IPS-18a (cell line): ENCODE data around the gene MEGF6.

Experiments
- H3K27ac ChIP-seq: one replicate; pipeline ENCODE4 v1.5.1; 2013; ENCODE audit warnings: low read length
- H3K27me3 ChIP-seq: one replicate; pipeline ENCODE4 v1.6.1; 2013; ENCODE audit warnings: mild to moderate bottlenecking, low read length; ENCODE audit not compliant: control insufficient read depth, insufficient read depth
- H3K36me3 ChIP-seq: one replicate; pipeline ENCODE4 v1.6.1; 2013; ENCODE audit warnings: low read depth, low read length; ENCODE audit not compliant: control insufficient read depth
- H3K4me1 ChIP-seq: one replicate; pipeline ENCODE4 v1.6.1; 2013; ENCODE audit warnings: low read depth, low read length; ENCODE audit not compliant: control insufficient read depth
- H3K4me3 ChIP-seq: one replicate; pipeline ENCODE4 v1.5.1; 2013; ENCODE audit warnings: low read length
- H3K9ac ChIP-seq: one replicate; pipeline ENCODE4 v1.6.1; 2013; ENCODE audit warnings: mild to moderate bottlenecking, low read length, moderate library complexity
- H3K9me3 ChIP-seq: one replicate; pipeline ENCODE4 v1.6.1; 2013; ENCODE audit warnings: low read depth, low read length; ENCODE audit not compliant: control insufficient read depth

Gene MEGF6

GRCh38 chr1:3460672-3461131 lies 150.6 kb downstream of the MEGF6 start:
- H3K36me3 ChIP-seq, result peaks cover 5% of the 10 kb centered on the region
- no peak overlapping the region for H3K4me3 ChIP-seq
- H3K27ac ChIP-seq, result no peak overlapping the region
- H3K9ac ChIP-seq, result no peak overlapping the region
- no peaks in the 10 kb centered on the region for H3K27me3 ChIP-seq
- H3K4me1 ChIP-seq, result peaks cover 3% of the 10 kb centered on the region
- H3K9me3 ChIP-seq, result no peaks in the 10 kb centered on the region

DNA sequence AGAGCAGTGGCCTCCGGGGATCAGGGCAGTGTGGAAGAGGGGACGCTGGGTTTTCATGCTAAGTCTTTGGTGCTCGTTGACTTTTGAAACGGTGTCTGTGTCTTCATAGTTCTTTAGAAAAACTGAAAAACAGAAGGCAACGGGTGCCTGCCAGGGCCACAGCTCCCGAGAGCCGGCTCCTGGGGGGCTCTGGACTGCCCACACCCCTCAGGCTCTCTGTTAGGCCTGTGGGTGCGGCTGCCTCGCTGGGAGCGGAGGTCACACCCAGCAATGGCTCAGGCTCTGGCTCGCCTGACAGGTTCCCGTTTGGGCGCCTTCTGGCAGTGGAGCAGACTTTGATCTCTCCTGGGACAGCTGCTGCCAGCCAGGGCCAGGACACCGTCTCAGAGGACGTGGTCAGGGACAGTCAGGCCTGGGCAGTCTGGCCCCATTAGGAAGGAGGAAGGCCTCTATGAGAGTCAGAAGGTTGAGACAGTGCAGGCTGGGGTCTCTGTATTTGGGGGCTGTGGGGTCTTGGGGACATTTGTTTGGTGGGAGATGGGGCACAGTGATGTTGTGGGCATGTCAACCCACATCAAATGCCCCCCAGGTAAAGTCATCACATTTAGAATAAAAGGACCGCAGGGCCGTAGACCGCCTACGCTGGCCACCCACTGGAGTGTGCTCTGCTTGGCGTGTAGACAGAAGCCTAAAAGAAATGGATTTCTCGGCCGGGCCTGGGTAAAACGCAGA lies 151.2 kb downstream of the MEGF6 start:
- Histone ChIP-seq H3K27ac (no peak overlapping the region), H3K9me3 (no peaks in the 10 kb centered on the region), H3K4me3 (no peak overlapping the region), H3K27me3 (no peaks in the 10 kb centered on the region), H3K9ac (no peak overlapping the region), H3K36me3 (peaks cover 5% of the 10 kb centered on the region), H3K4me1 (peaks cover 5% of the 10 kb centered on the region)

DNA sequence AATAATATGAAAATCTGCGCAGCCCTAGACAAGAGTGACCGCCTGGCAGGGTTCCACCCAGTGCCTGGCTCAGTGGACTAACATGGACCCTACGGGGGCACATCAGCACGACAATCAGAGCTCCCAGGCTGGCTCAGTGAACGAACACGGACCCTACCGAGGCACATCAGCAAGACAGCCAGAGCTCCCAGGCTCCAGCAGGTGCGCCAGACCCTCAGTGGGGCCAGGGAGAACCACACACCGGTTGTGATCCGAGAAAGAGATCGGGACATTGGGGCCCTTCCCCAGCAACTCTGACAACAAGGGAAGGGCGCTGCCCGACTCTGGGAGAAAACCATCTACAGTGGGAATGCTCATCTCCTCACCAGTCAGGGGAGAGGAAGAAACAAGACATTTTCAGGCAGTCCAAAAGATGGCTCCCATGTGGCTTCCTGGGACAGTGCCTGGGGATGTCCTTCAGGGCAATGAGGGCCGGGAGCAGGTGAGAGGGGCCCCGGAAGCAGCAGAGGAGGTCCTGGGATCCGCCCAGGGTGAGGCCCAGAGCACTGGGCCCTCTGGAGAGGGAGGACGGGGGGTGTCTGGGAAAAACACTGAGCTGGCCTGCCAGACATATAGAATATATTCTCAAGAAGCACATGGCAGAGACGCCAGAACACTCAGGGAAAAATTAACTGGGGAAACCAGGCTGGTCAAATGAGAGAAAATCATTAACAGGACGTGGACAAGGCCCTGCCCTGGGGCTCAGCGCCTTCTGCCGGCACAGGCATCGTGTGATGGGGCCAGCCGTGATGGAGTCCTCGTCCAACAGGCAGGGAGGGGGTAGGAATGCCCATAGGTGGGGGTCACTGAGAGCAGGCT lies 152.0 kb downstream of the MEGF6 start:
- H3K36me3 ChIP-seq, result peaks cover 5% of the 10 kb centered on the region
- H3K9me3 ChIP-seq, result no peaks in the 10 kb centered on the region
- no peak overlapping the region for H3K9ac ChIP-seq
- H3K27me3 ChIP-seq, result no peaks in the 10 kb centered on the region
- no peak overlapping the region for H3K27ac ChIP-seq
- no peak overlapping the region for H3K4me3 ChIP-seq
- H3K4me1 ChIP-seq, result peaks cover 5% of the 10 kb centered on the region

- Histone ChIP-seq H3K36me3 (peaks cover 5% of the 10 kb centered on the region), H3K9me3 (no peaks in the 10 kb centered on the region), H3K27ac (no peak overlapping the region), H3K4me3 (no peak overlapping the region), H3K9ac (no peak overlapping the region), H3K4me1 (peaks cover 14% of the 10 kb centered on the region), H3K27me3 (no peaks in the 10 kb centered on the region)
These were observed 153.1 kb downstream of the MEGF6 start for GRCh38 chr1:3457910-3458883.

GRCh38 chr1:3456964-3457909 lies 154.1 kb downstream of the MEGF6 start:
- Histone ChIP-seq H3K27me3 (no peaks in the 10 kb centered on the region), H3K9me3 (no peaks in the 10 kb centered on the region), H3K4me3 (no peak overlapping the region), H3K4me1 (peaks cover 14% of the 10 kb centered on the region), H3K27ac (no peak overlapping the region), H3K36me3 (peaks cover 5% of the 10 kb centered on the region), H3K9ac (no peak overlapping the region)

GRCh38 chr1:3456449-3456963 lies 154.8 kb downstream of the MEGF6 start:
- H3K27me3 ChIP-seq, result no peaks in the 10 kb centered on the region
- peaks cover 14% of the 10 kb centered on the region for H3K4me1 ChIP-seq
- no peaks in the 10 kb centered on the region for H3K9me3 ChIP-seq
- no peak overlapping the region for H3K9ac ChIP-seq
- no peak overlapping the region for H3K4me3 ChIP-seq
- peaks cover 5% of the 10 kb centered on the region for H3K36me3 ChIP-seq
- H3K27ac ChIP-seq, result no peak overlapping the region

- Histone ChIP-seq H3K9ac (peak overlapping the region; percentile 68), H3K4me1 (peaks cover 14% of the 10 kb centered on the region), H3K9me3 (no peaks in the 10 kb centered on the region), H3K27me3 (no peaks in the 10 kb centered on the region), H3K36me3 (peaks cover 5% of the 10 kb centered on the region), H3K4me3 (peak overlapping the region; percentile 71), H3K27ac (no peak overlapping the region)
These were observed 155.4 kb downstream of the MEGF6 start for GRCh38 chr1:3455670-3456448.

GRCh38 chr1:3454811-3455618 lies 156.3 kb downstream of the MEGF6 start:
- Histone ChIP-seq H3K27ac (peak overlapping the region; percentile 67), H3K9me3 (no peaks in the 10 kb centered on the region), H3K4me3 (peak overlapping the region; percentile 71), H3K9ac (peak overlapping the region; percentile 68), H3K36me3 (peaks cover 5% of the 10 kb centered on the region), H3K27me3 (no peaks in the 10 kb centered on the region), H3K4me1 (peaks cover 14% of the 10 kb centered on the region)
